Spleen (tissue), 7 donors: ENCODE data around the gene FXYD2.

Experiments used
- POLR2A ChIP-seq, 3 donors: fragments of 450-650 bp; IDR thresholded peaks; one replicate each; pipeline ENCODE4 v1.5.1; 2017; ENCODE audit warnings: antibody characterized with exemption in 3 of 3, mild to moderate bottlenecking in 1 of 3
- POLR2AphosphoS5 ChIP-seq, 3 donors: sonication (generic); formaldehyde crosslinking; IDR thresholded peaks; one replicate each; pipeline ENCODE4 v1.5.1; 2017; ENCODE audit warnings: antibody characterized with exemption in 3 of 3
- TF ChIP-seq, protein P1 (sequence below), 11 experiments: fragments of 200-600 bp in 7 of 11; fragments of 450-650 bp in 4 of 11; sonication (generic) in 4 of 11; IDR thresholded peaks in 8 of 11; conservative IDR thresholded peaks in 3 of 11; 1 replicate in 7 of 11; 2 replicates in 4 of 11; pipeline versions ENCODE4 v1.4.0 to v1.8.0; 2016 to 2021; ENCODE audit warnings: antibody characterized with exemption in 11 of 11, inconsistent platforms in 4 of 11, mild to moderate bottlenecking in 1 of 11
- donor health status: DM: no; HTN: no; CAD: no; lungs with moderate emphysema.
- donor health status: DM: no; HTN: no; CAD: no.
- donor health status: DM: no; HTN: no; CAD: no.

DNA sequence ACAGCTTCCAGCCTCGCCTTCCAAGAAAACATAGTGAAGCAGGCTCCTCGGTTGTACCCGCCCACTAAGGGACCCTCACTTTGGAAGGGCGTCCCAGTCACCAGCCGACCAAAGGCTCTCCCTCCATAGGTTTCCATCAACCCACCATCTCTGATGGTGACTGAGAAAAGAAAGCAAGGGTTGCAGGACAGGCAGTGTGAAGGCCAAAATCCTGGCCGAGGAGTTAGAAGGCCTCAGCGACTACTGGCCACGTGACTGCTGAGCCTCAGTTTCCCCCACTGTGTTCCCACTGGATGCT is 49.2 kb upstream of the FXYD2 start:
- TF ChIP-seq, protein P1, sequence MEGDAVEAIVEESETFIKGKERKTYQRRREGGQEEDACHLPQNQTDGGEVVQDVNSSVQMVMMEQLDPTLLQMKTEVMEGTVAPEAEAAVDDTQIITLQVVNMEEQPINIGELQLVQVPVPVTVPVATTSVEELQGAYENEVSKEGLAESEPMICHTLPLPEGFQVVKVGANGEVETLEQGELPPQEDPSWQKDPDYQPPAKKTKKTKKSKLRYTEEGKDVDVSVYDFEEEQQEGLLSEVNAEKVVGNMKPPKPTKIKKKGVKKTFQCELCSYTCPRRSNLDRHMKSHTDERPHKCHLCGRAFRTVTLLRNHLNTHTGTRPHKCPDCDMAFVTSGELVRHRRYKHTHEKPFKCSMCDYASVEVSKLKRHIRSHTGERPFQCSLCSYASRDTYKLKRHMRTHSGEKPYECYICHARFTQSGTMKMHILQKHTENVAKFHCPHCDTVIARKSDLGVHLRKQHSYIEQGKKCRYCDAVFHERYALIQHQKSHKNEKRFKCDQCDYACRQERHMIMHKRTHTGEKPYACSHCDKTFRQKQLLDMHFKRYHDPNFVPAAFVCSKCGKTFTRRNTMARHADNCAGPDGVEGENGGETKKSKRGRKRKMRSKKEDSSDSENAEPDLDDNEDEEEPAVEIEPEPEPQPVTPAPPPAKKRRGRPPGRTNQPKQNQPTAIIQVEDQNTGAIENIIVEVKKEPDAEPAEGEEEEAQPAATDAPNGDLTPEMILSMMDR (IDR thresholded peaks at IDR 0.05 in 8 of 11, conservative IDR thresholded peaks at IDR 0.05 in 3 of 11), result no peak
- TF ChIP-seq POLR2A (IDR thresholded peaks at IDR 0.05), result no peak
- TF ChIP-seq POLR2AphosphoS5 (IDR thresholded peaks at IDR 0.05), result no peak
